HG02642 (cell line): ENCODE measurements around the gene C11orf16.
"Not testable (repeated sequence)": the region's sequence is repeated elsewhere in the genome, so short reads cannot be mapped to it uniquely, and the experiment has no call there.

Experiments used
- ATAC-seq: cut with Tn5 transposase; IDR thresholded peaks from one replicate; pipeline ENCODE4 v1.9.1; 2021; ENCODE audit warnings: mild to moderate bottlenecking; ENCODE audit not compliant: unreplicated experiment, poor library complexity

Gene C11orf16

GRCh38 chr11:8899119-8899753 lies 33.5 kb downstream of the C11orf16 start:
- ATAC-seq, result no peak

- ATAC-seq, result not testable (repeated sequence)
Observed at GRCh38 chr11:8891185-8891584, 41.6 kb downstream of the C11orf16 start.

- no peak for ATAC-seq
Observed at GRCh38 chr11:8886322-8886721, 46.4 kb downstream of the C11orf16 start.

- not testable (repeated sequence) for ATAC-seq
Observed at GRCh38 chr11:8881585-8881984, 51.2 kb downstream of the C11orf16 start.

GRCh38 chr11:8878771-8879170 lies 54.0 kb downstream of the C11orf16 start:
- ATAC-seq, result no peak

- ATAC-seq, result no peak
Observed at GRCh38 chr11:8873741-8874405, 58.9 kb downstream of the C11orf16 start.

- no peak for ATAC-seq
Observed at GRCh38 chr11:8871962-8872361, 60.8 kb downstream of the C11orf16 start.

GRCh38 chr11:8871171-8871775 lies 61.5 kb downstream of the C11orf16 start:
- ATAC-seq, result no peak

- ATAC-seq, result no peak
Observed at GRCh38 chr11:8870411-8871170, 62.2 kb downstream of the C11orf16 start.
